Smooth muscle cell of the brain vasculature (primary cell): ENCODE measurements around the gene NTM.

Source experiments
- DNase-seq: peaks from one replicate; pipeline ENCODE4 v3.0.0-alpha.2; 2012; ENCODE audit warnings: low read depth, low spot score

The NTM gene

DNA sequence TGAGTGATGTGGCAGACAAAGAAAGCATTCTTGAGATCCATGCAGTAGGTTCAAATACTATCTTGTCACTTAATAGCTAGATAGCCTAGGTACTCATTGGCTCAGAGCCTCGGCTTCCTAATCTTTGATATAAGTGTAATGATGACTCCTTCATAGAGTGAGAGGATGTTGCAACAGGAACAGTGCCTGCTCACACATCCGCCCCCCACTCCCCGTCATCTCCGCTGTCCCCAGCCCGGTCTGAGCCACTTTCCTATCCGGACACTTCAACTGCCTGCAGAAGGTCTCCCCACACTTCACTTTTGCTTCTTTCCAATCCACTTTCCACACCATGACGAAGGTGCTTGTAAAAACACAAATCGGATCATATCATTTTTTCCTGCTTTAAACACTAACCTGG, 128.8 kb downstream of the NTM start:
- DNase-seq: no peak

DNA sequence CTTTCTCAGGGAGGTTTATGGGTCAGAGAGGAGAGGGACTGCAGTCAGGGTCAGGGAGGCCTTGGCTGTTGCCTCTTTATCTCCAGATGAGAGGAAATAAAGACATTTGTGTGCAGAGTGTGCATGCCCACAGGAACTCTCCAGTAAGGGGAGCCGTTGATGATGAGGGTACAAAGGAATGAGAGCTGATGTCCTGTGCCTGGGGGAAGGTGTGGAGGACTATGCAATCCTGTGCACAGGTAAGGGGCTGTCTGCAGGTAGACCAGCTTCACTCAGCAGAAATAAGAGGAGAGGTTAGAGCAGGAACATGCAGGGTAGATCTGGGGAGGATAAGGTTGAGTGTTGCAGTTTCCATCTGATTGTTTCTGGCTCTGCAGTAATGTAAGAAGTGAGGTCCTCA, 132.6 kb downstream of the NTM start:
- no peak for DNase-seq

GRCh38 chr11:131504199-131504949, 134.0 kb downstream of the NTM start:
- no peak for DNase-seq

DNA sequence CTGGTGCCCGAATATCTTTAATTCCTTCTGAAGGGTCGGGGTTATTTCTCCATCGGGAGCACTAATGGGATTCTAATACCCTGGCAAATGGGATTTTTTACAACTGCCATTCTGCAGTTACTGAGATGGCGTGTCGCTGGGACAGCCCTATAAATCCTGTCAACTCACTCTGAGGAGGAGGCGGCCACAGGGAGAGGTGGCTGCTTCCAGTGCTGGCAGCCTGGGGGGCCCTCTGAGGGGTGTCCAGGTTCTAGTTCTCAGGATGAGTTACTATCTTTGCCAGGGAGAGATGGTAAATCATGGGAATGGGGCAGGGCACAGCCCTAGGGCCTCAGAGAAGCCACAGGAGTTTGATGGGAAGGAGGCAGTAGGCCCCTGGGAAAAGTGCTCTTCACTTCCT, 135.9 kb downstream of the NTM start:
- DNase-seq: no peak

DNA sequence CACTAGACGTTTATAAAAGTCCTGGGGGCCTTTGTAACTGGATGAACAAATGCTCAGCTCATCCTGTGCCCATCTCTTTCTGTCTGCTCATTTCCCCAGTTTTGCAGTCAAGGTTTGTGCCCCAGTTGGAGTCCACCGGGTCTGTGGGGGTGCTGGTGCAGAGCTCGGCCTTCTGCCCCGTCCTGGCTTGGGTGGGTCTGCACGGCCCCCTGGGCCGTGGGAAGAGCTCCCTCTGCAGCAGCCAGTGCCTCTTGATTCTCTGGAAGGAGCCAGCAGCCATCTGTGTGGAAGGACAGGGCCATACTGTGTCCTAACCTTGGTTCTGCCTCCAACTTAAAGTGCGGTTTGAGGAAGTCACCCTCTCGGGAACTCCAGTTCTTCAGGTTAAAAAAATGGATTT, 140.2 kb downstream of the NTM start:
- no peak for DNase-seq

- no peak for DNase-seq
These were observed 141.4 kb downstream of the NTM start for GRCh38 chr11:131511794-131512193.

DNA sequence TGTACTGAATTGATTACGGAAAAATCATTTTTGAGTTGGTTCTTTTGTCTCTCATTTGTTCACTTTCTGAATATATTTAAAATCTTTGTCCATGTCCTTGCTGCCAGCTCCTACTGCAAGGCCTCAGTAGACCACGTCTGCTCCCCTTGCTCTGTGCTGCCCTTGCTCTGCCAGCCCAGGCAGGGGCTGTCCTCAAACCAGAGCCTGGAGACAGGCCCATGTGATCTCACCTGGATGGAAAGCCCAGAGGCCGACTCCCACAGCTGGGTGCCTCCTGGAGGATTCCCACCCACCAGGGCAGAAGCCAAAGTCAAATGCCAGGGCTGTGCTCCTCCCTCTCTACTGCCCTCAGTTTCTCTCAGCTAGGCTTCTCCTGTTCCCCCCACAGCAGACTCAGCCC, 141.8 kb downstream of the NTM start:
- no peak for DNase-seq

- no peak for DNase-seq
These were observed 143.6 kb downstream of the NTM start for GRCh38 chr11:131514062-131514461.

GRCh38 chr11:131518305-131518838, 148.0 kb downstream of the NTM start:
- no peak for DNase-seq

DNA sequence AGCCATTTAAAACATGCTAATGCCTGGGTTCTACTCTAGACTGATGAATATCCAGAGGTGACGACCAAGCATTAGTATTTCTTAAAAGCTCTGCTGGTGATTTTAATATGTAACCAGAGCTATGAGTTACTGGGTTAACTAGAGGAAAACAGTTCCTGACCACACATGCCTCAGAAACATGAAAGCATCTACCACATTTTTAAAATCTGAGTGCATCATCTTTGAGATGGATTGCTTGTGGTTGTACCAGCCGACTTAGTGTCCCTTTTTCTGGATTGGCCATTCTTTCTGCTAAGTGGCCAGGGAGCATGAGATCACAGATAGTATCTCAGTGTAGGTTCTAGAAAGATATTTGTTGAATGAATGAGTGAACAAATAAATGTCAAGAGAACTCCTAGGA, 152.4 kb downstream of the NTM start:
- no peak for DNase-seq

- DNase-seq: no peak
These were observed 160.0 kb downstream of the NTM start for GRCh38 chr11:131530407-131530806.

- no peak for DNase-seq
These were observed 162.7 kb downstream of the NTM start for GRCh38 chr11:131533149-131533548.

DNA sequence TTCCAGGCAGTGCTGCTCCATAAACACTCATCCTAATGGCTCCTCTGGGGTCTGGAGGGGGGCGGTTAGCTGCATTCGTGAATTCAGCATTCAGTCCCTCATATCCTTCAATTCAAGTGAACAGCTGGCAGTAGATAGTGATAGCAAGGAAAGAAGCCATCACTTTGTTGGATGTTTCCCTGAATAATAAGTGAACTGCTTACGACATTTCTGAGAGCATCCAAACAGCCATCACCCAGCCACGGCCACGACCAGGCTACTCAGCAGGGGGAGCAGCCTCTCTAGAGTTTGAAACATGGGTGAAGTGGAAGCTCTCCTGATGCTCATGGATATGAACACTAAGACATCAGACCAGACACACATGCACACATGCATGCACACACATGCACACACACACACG, 163.6 kb downstream of the NTM start:
- DNase-seq: no peak

- DNase-seq: no peak
These were observed 164.2 kb downstream of the NTM start for GRCh38 chr11:131534611-131535010.

GRCh38 chr11:131536159-131536558, 165.7 kb downstream of the NTM start:
- DNase-seq: no peak

DNA sequence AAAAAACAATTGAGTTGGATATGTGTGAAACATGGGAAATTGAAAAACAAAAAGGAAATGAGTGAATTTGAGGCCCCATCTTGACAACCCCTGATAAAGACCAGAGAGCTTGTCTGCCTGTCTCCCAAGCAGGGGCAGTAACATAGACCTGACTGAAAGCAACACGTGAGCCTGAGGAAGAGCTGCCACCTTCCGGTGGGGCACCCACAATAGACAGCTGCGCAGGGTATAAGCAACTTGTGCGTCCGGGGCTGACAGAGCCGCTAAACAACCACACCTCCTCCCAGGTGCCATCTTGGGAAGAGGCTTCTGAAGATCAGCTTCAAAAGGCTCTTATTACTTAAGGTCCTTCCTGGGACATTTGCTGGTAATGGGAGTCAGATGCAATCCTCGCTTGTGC, 166.8 kb downstream of the NTM start:
- DNase-seq: no peak

- DNase-seq: no peak
These were observed 167.3 kb downstream of the NTM start for GRCh38 chr11:131537748-131538147.

DNA sequence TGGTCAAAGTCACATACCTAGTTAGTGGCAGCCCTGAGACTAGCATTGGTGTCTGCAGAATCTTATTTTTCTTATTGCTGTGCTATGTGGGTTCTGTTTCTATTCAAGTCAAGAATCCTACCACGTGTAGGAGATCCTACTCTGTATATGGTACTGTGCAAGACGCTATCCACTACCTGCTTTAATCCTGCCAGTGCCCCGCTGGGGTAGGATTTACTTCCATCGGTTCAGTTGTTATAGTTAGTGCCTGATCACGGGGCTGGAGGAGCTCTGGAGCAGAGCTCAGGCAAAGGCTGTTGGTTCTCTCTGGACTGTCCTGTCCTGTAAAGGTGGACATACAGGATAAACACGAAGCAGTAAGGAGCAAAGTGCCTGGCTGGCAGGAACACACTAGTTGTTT, 167.9 kb downstream of the NTM start:
- no peak for DNase-seq

DNA sequence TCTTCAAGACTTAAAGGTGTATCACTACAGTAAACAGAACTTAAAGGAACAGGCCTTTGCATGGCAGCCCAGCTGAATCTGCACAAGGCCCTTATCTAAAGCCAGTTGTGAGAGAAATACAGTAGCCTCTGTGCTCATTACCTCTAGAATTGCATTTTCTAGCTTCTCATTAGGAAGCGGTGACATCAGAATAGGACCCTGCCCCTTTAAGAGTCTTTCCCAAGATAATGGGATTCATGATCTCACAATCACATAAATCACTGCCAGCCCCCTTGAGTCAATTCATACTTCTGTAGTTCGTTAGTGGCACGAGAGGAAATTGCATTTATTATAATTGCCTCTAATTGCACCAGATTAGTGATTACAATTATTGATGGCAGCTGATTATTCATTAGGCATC, 170.3 kb downstream of the NTM start:
- DNase-seq: no peak

GRCh38 chr11:131543389-131544025, 173.1 kb downstream of the NTM start:
- DNase-seq: no peak

GRCh38 chr11:131544591-131544990, 174.2 kb downstream of the NTM start:
- no peak for DNase-seq

- DNase-seq: no peak
These were observed 175.9 kb downstream of the NTM start for GRCh38 chr11:131546218-131546895.

GRCh38 chr11:131549099-131549498, 178.7 kb downstream of the NTM start:
- no peak for DNase-seq
